Small intestine (tissue), 7 donors: ENCODE results near the gene HOXC5. TPM values are rescaled to one million over a fixed set of nuclear protein-coding genes. Genes with fewer than 3 reads are reported as not detected.
A peak's percentile ranks its signal among the peaks of the same experiment; 100 is the strongest.

ENCODE experiments used
- DNase-seq, 2 donors: peaks; one replicate each; pipeline versions ENCODE4 v3.0.0 to v3.0.0-alpha.2; 2013
- FAIRE-seq: peaks from 2 replicates; lab custom pipeline; 2012; peaks lifted over from hg19 to GRCh38; lab: Jason Lieb, UNC
- H3K27ac ChIP-seq, 3 donors: one replicate each; pipeline ENCODE4 v1.5.1; 2013; ENCODE audit warnings: low read length in 2 of 3, mild to moderate bottlenecking in 2 of 3, control low read depth in 1 of 3, inconsistent platforms in 1 of 3, low read depth in 1 of 3, moderate library complexity in 1 of 3
- H3K27me3 ChIP-seq, 3 donors: one replicate each; pipeline ENCODE4 v1.6.1; 2013; ENCODE audit warnings: low read length in 3 of 3, inconsistent platforms in 1 of 3; ENCODE audit not compliant: control insufficient read depth in 3 of 3, insufficient read depth in 3 of 3
- H3K36me3 ChIP-seq, 3 donors: one replicate each; pipeline ENCODE4 v1.6.1; 2013; ENCODE audit warnings: low read length in 3 of 3, inconsistent platforms in 1 of 3, low read depth in 1 of 3, mild to moderate bottlenecking in 1 of 3, moderate library complexity in 1 of 3; ENCODE audit not compliant: control insufficient read depth in 3 of 3, insufficient read depth in 2 of 3
- H3K4me1 ChIP-seq, 3 donors: one replicate each; pipeline ENCODE4 v1.6.1; 2013; ENCODE audit warnings: low read length in 2 of 3, inconsistent platforms in 1 of 3, low read depth in 1 of 3, mild to moderate bottlenecking in 1 of 3, moderate library complexity in 1 of 3; ENCODE audit not compliant: control insufficient read depth in 3 of 3, insufficient read depth in 2 of 3
- H3K4me3 ChIP-seq, 3 donors: one replicate each; pipeline ENCODE4 v1.5.1; 2013; ENCODE audit warnings: low read length in 3 of 3, control low read depth in 1 of 3, inconsistent platforms in 1 of 3, low read depth in 1 of 3, mild to moderate bottlenecking in 1 of 3, moderate library complexity in 1 of 3
- H3K9me3 ChIP-seq, 2 donors: one replicate each; pipeline ENCODE4 v1.6.1; 2013; ENCODE audit warnings: low read depth in 1 of 2, low read length in 1 of 2; ENCODE audit not compliant: control insufficient read depth in 2 of 2, insufficient read depth in 1 of 2
- WGBS, 3 donors: extraction: QIAGEN DNeasy Blood & Tissue Kit; methylation state at CpG; one replicate each; pipeline ENCODE4 v1.1.7; 2013; 5-methylcytosine and 5-hydroxymethylcytosine counted together
- polyA plus RNA-seq, 4 donors: library from polyadenylated mRNA; stranded (reverse) in 3 of 4; unstranded in 1 of 4; fragments of 200-250 nt in 3 of 4; fragments of 120-200 nt in 1 of 4; gene quantifications; one replicate each; pipeline versions ENCODE4 v1.2.1 to v1.2.3, GENCODE V29; 2013
- donor health status: healthy with polysubstance abuse.
- donor health status: control.
- donor health status: control.
- donor health status: Bipolar disorder and iron deficiency.
- donor health status: healthy.

Gene HOXC5
- polyA plus RNA-seq, 4 donors = 0.63 to 0.65 TPM; not detected in 2

- H3K4me3 ChIP-seq = peak overlapping the region in 1 of 3 donors; percentile 23
- peaks cover 0 to 25% (median 0%) of the 10 kb centered on the region in 3 donors for H3K4me1 ChIP-seq
- H3K27me3 ChIP-seq = peaks cover 10 to 96% (median 74%) of the 10 kb centered on the region in 3 donors
- WGBS, 3 donors = 4 to 6% (median 5%) methylated on average over 45 to 51 of the region's 51 CpGs
- DNase-seq = peak in 1 of 2 donors; percentile 58
- peaks cover 0 to 2% of the 10 kb centered on the region in 2 donors for H3K9me3 ChIP-seq
- no peak for FAIRE-seq
- H3K36me3 ChIP-seq = no peaks in the 10 kb centered on the region
- H3K27ac ChIP-seq = no peak overlapping the region
Measured at GRCh38 chr12:54009171-54010052, 23.4 kb upstream of the HOXC5 start.

GRCh38 chr12:54010053-54010971, 22.5 kb upstream of the HOXC5 start:
- FAIRE-seq (no peak), DNase-seq (no peak)
- peaks cover 12 to 96% (median 70%) of the 10 kb centered on the region in 3 donors for H3K27me3 ChIP-seq
- H3K9me3 ChIP-seq = peaks cover 0 to 5% of the 10 kb centered on the region in 2 donors
- H3K4me3 ChIP-seq = no peak overlapping the region
- H3K36me3 ChIP-seq = no peaks in the 10 kb centered on the region
- no peak overlapping the region for H3K27ac ChIP-seq
- 18 to 24% (median 18%) methylated on average over 10 of the region's 10 CpGs for WGBS, 3 donors
- peaks cover 0 to 25% (median 0%) of the 10 kb centered on the region in 3 donors for H3K4me1 ChIP-seq

GRCh38 chr12:54010972-54011664, 21.7 kb upstream of the HOXC5 start:
- peaks cover 12 to 96% (median 71%) of the 10 kb centered on the region in 3 donors for H3K27me3 ChIP-seq

GRCh38 chr12:54011665-54012532, 21.0 kb upstream of the HOXC5 start:
- peaks cover 12 to 95% (median 64%) of the 10 kb centered on the region in 3 donors for H3K27me3 ChIP-seq
- no peak for FAIRE-seq
- no peak overlapping the region for H3K27ac ChIP-seq
- WGBS, 3 donors = 31 to 38% (median 31%) methylated on average over 14 of the region's 14 CpGs
- no peak overlapping the region for H3K4me3 ChIP-seq
- peaks cover 0 to 3% of the 10 kb centered on the region in 2 donors for H3K9me3 ChIP-seq
- no peaks in the 10 kb centered on the region for H3K36me3 ChIP-seq
- DNase-seq = no peak
- peaks cover 0 to 22% (median 0%) of the 10 kb centered on the region in 3 donors for H3K4me1 ChIP-seq

More at GRCh38 chr12:54010972-54011664, 21.7 kb upstream of the HOXC5 start:
- DNase-seq = no peak
- Histone ChIP-seq H3K36me3 (no peaks in the 10 kb centered on the region), H3K4me3 (no peak overlapping the region), H3K9me3 (peaks cover 0 to 3% of the 10 kb centered on the region in 2 donors), H3K27ac (no peak overlapping the region), H3K4me1 (peaks cover 0 to 26% (median 0%) of the 10 kb centered on the region in 3 donors)
- FAIRE-seq = no peak
- 4 to 8% (median 7%) methylated on average over 17 of the region's 17 CpGs for WGBS, 3 donors

- H3K27ac ChIP-seq = no peak overlapping the region
- peaks cover 0 to 3% of the 10 kb centered on the region in 2 donors for H3K9me3 ChIP-seq
- no peak for FAIRE-seq
- peaks cover 0 to 25% (median 0%) of the 10 kb centered on the region in 3 donors for H3K4me1 ChIP-seq
- H3K27me3 ChIP-seq = peaks cover 12 to 95% (median 59%) of the 10 kb centered on the region in 3 donors
- no peak overlapping the region for H3K4me3 ChIP-seq
- WGBS, 3 donors = 22 to 40% (median 25%) methylated on average over 6 of the region's 6 CpGs
- DNase-seq = no peak
- no peaks in the 10 kb centered on the region for H3K36me3 ChIP-seq
Measured at GRCh38 chr12:54012631-54013409, 20.0 kb upstream of the HOXC5 start.

GRCh38 chr12:54014377-54015017, 18.4 kb upstream of the HOXC5 start:
- Histone ChIP-seq H3K9me3 (peaks cover 0 to 3% of the 10 kb centered on the region in 2 donors), H3K4me3 (no peak overlapping the region), H3K27me3 (peaks cover 9 to 95% (median 57%) of the 10 kb centered on the region in 3 donors), H3K4me1 (peaks cover 0 to 30% (median 2%) of the 10 kb centered on the region in 3 donors), H3K27ac (no peak overlapping the region), H3K36me3 (no peaks in the 10 kb centered on the region)
- 8 to 11% (median 9%) methylated on average over 35 to 36 of the region's 36 CpGs for WGBS, 3 donors
- no peak for DNase-seq
- FAIRE-seq = no peak
